NK-92 (cell line): ENCODE data around the gene MEP1A.
"Not testable (repeated sequence)": the region's sequence is repeated elsewhere in the genome, so short reads cannot be mapped to it uniquely, and the experiment has no call there.

Experiments used
- DNase-seq: peaks from one replicate; lab custom pipeline; 2025; ENCODE audit not compliant: unreplicated experiment; lab: John Stamatoyannopoulos, UW

MEP1A gene

GRCh38 chr6:46832816-46833215, 39.6 kb downstream of the MEP1A start:
- DNase-seq: no peak

GRCh38 chr6:46834257-46834916, 41.2 kb downstream of the MEP1A start:
- not testable (repeated sequence) for DNase-seq

- DNase-seq: not testable (repeated sequence)
Measured at GRCh38 chr6:46834991-46835390, 41.8 kb downstream of the MEP1A start.

DNA sequence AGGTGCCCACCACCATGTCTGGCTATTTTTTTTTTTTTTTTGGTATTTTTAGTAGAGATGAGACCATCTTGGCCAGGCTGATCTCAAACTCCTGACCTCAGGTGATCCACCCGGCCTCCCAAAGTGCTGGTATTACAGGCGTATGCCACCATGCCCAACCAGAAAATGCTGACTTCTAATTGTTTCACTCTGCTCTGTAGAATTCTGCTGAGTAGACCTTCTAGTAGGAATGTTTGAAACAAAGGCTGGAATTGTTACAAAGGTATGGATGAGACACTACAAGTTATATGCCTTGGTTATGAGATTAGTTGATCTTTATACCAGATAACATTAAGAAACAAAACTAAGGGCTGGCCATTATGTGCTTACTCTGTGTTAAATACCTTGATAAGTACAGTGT, 44.8 kb downstream of the MEP1A start:
- no peak for DNase-seq

DNA sequence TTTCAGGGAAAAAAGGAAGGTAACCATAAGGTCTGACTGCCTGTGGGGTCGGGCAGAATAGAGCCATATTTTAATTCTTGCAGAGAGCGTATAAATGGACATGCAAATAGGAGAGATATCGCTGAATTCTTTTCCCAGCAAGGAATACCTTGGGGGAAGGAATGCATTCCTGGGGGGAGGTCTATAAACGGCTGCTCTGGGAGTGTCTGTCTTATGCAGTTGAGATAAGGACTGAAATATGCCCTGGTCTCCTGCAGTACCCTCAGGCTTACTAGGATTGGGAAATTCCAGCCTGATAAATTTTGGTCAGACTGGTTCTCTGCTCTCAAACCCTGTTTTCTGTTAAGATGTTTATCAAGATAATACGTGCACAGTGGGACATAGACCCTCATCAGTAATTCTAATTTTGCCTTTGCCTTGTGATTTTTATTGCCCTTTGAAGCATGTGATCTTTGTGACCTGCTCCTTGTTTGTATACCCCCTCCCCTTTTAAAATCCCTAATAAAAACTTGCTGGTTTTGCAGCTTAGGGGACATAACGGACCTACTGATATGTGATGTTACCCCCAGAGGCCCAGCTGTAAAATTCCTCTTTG, 49.2 kb downstream of the MEP1A start:
- not testable (repeated sequence) for DNase-seq

DNA sequence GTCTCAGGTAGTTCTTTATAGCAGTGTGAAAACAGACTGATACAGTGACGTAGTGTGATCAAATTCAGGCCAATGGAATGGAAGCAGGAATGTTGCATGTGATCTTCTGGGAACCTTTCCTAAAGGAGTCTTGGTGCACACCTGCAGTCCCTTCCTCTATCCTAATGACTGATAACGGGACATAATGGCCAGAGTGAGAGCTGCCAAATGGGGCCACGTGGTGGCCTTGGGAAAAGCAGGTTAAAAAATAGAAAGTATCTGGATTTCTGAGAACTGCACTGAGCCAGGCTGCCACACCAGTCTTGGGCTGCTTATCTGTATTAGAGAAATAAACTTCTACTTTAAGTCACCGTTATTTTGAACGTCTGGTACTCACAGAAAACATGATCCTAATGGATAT, 51.9 kb downstream of the MEP1A start:
- no peak for DNase-seq

- no peak for DNase-seq
Measured at GRCh38 chr6:46848684-46849360, 55.6 kb downstream of the MEP1A start.

DNA sequence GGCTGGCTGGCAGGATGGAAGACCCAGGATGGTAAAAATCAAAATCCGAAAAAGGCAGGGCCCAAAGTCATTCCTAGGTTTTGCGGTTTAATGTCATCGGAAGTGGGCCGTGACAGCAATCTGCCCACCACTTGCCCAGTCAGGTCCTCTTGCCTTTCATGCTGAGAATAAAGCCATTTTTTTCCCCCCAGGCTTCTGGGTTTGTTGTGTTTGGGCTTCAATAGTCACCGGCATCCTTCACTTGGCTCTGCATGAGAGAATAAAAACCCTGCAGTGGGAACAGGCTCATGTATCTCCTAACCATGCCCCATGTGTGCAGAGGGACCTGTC, 56.1 kb downstream of the MEP1A start:
- no peak for DNase-seq

DNA sequence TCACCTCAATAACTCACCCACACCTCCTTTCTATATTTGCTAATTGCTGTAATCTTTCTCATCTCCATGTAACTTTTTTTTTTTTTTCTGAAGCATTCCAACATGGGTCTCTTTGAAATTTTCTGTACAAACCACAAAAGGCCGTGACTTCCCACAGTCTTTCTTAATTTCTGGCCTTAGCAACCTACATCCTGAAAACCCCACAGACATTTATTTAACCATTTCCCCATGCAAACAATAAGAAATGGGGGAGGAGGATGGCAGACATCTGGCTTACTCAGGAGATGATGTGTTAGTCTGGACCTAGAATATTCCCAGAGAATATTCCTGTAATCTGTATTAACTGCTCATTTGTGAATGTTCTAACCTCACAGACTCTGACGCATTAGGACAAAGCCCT, 57.6 kb downstream of the MEP1A start:
- DNase-seq: no peak

- DNase-seq: not testable (repeated sequence)
Measured at GRCh38 chr6:46851576-46851975, 58.4 kb downstream of the MEP1A start.

GRCh38 chr6:46855966-46856365, 62.8 kb downstream of the MEP1A start:
- DNase-seq: not testable (repeated sequence)

DNA sequence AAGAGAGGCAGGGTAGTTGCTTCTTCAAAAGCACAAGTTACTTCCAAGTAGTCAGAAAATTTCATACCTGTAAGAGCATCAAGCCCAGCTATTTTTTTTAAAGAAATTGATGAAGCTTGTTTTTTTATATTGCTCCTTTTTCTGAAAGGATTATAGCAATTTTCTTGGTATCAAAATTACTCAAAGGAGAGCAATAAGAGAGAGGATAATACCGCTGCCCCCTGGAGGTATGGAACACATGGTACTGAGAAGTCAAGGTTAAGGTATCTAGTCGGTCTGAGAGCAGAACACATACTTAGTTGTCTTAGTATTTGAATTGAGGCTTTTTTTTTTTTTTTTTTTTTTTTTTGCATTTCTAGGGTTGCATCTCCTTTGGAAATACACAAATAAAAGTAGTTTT, 69.2 kb downstream of the MEP1A start:
- no peak for DNase-seq

DNA sequence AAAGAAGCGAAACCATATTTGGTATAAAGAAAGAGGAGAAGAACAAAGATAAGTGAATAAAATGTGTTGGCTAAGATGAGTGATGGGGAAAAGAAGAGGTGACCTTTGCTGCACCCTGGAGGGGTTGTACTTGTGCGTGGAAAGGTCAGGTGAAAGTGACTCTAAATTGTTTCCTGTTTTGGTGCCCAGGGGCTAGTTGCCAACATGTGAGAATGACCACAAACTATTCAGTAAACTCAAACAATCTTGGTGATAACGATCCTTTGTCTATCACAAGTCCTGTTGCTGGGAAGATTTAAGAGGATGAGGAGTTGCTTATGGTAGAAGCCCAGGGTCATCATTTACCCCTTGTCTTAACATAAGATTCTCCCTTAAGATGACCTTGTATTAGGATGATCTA, 70.6 kb downstream of the MEP1A start:
- DNase-seq: no peak

DNA sequence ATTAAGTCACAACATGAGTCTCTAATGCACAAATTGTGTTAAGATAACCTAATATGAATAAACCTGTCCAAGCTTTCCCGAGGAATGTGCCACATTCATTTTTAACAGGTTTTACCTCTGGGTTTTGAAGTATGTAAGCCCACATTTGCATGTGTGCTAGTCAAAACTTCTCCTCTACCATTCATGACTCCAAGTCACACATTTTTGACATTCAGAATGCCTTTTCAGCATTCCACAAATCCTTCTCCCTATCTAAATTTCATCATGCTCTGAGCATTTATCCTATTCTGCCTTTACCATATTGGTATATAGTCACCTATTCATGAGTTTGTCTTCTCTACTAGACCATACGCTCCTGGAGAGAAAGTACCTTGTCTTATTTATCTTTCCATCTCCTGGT, 72.0 kb downstream of the MEP1A start:
- no peak for DNase-seq

- no peak for DNase-seq
Measured at GRCh38 chr6:46867411-46867810, 74.2 kb downstream of the MEP1A start.

DNA sequence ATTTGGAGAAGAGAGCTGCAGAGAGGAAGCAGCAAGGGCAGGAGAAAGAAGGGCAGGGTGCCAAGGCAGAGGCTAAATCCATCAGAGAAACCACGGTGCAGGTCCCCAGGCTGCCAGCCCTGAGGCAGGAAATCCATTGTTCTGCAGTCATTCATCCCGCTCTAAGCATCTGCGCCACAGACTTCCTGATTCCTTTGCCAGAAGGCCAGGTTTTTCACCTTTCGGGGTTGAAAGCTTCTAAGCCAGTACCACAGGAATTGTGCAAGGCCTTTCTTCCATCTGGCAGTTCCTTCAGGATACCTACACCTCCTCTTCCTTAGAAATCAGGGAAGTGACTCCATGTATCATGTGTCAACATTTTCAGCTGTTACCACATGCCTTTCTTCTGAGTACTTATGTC, 82.9 kb downstream of the MEP1A start:
- DNase-seq: no peak

DNA sequence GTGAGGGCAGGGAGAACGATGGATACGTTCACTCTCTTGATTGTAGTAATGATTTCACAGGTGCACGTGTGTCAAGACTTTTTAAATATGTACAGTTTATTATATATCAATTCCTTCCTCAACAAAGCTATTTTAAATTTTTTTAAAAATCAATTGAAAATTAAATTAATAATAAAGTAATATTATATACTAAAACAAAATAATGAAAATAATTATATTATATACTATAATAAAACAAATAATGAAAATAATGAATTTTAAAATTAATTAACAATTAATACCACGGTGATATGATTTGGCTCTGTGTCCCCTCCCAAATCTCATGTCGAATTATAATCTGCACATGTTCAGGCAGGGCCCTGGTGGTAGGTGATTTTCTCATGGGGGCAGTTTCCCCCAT, 85.8 kb downstream of the MEP1A start:
- DNase-seq: no peak

DNA sequence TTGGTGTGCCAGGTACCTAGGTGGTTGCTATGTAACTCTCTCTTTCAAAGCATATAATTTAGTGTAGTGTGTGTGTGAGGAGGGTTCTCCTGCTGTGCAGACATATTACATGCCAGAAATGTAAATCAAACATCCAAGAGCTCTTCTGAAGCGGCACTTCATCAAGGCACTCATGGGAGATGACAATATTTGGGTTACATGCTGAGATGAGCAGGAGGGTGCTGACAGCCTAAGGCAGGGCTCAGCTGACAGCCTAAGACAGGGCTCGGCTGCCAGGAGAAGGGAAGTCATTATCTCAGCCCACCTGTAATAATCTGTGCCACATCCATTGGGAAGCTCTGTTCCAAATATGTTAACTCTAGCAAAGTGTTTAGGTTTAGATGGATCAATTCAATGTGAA, 89.5 kb downstream of the MEP1A start:
- DNase-seq: no peak

DNA sequence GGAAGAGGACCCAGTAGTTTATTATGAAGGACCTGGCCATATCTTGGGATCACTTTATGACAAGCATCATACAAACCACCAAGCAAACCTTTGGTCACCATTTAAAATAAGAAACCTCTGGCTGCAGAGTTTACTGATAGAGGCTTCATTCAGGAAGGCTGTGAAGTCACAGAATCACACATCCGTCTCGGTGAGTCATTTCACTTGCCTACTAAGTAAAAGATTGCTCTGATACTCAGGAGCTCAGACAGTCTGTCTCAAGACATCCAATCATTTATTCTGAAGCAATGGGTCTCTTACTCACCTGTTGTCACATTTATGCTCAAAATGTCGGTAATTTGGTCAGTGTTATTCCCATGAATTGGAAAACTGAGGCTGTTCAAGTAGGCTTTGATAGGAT, 94.8 kb downstream of the MEP1A start:
- no peak for DNase-seq

DNA sequence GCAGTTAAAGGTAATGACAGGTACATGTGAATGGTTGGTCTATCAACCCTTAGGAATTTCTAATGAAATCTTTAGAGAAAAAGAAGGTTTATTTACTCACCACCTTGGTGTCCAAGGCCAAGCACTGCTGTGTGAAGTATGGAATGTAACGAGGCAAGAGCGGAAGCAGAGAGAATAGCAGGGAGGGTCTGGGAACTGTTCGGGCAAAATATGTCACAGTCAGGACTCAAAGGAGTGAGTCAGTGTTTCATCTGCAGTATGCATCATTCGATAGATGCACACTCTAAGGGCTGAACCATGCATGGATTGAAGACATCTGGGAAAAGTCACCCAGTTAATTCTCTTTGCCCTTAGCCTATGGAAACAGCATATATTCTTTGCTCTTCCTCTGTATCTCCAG, 95.4 kb downstream of the MEP1A start:
- DNase-seq: no peak
